PC-3 (cell line): ENCODE results near the gene GRB2. TPM values are rescaled to one million over a fixed set of nuclear protein-coding genes. Genes with fewer than 3 reads are reported as not detected.

Experiments
- ATAC-seq: fragments of 200-7000 bp; cut with Tn5 transposase; 2 replicates; pipeline ENCODE4 v1.9.1; 2020; ENCODE audit warnings: mild to moderate bottlenecking, moderate library complexity
- BruUV-seq: library from RNA; stranded (reverse); fragments of 400-500 nt; replicated peaks from 2 replicates; lab custom pipeline; 2021; lab: Mats Ljungman, UMichigan
- CTCF ChIA-PET: fragments of 300-600 bp; sonication (Branson Sonifier 250); formaldehyde crosslinking; loops from one replicate; lab custom pipeline; 2022; ENCODE audit warnings: antibody characterized with exemption; lab: Charles Lee
- POLR2A ChIA-PET: fragments of 300-600 bp; sonication (Branson Sonifier 250); formaldehyde crosslinking; loops from one replicate; lab custom pipeline; 2022; ENCODE audit warnings: antibody characterized with exemption; ENCODE audit not compliant: unreplicated experiment; lab: Charles Lee
- DNase-seq: peaks from one replicate; pipeline ENCODE4 v3.0.0-alpha.2; 2015
- H2AFZ ChIP-seq: fragments of 300-600 bp; sonication (generic); 2 replicates; pipeline ENCODE4 v1.6.0; 2016; ENCODE audit warnings: antibody characterized with exemption, low read length
- H3F3A ChIP-seq: fragments of 300-600 bp; sonication (generic); one replicate; pipeline ENCODE4 v1.6.0; 2017; ENCODE audit warnings: antibody characterized with exemption, low read length, control low read depth, mild to moderate bottlenecking; ENCODE audit not compliant: unreplicated experiment
- H3K27ac ChIP-seq: fragments of 300-600 bp; sonication (generic); 2 replicates; pipeline ENCODE4 v1.5.1; 2016; ENCODE audit warnings: mild to moderate bottlenecking, low read length
- H3K27me3 ChIP-seq: fragments of 300-600 bp; sonication (generic); 2 replicates; pipeline ENCODE4 v1.6.1; 2016; ENCODE audit warnings: low read length, mixed read lengths
- H3K36me3 ChIP-seq: fragments of 300-600 bp; sonication (generic); 2 replicates; pipeline ENCODE4 v1.6.1; 2016; ENCODE audit warnings: low read depth, mixed run types, low read length, mixed read lengths
- H3K4me1 ChIP-seq: fragments of 300-600 bp; sonication (generic); 2 replicates; pipeline ENCODE4 v1.5.1; 2016; ENCODE audit warnings: low read length; ENCODE audit not compliant: insufficient read depth
- H3K4me2 ChIP-seq: fragments of 300-600 bp; sonication (generic); 2 replicates; pipeline ENCODE4 v1.6.0; 2016; ENCODE audit warnings: low read length
- H3K4me3 ChIP-seq: fragments of 300-600 bp; sonication (generic); 2 replicates; pipeline ENCODE4 v1.5.1; 2016; ENCODE audit warnings: mild to moderate bottlenecking, low read length, mixed read lengths
- H3K79me2 ChIP-seq: fragments of 300-600 bp; sonication (generic); 2 replicates; pipeline ENCODE4 v1.6.1; 2017; ENCODE audit warnings: low read length, mixed read lengths
- H3K9ac ChIP-seq: fragments of 300-600 bp; sonication (generic); 2 replicates; pipeline ENCODE4 v1.6.0; 2016; ENCODE audit warnings: mild to moderate bottlenecking, low read length
- H3K9me2 ChIP-seq: fragments of 300-600 bp; sonication (generic); replicated peaks from 2 replicates; pipeline ENCODE4 v1.6.1; 2016; ENCODE audit warnings: mixed run types, low read length, mixed read lengths
- H3K9me3 ChIP-seq: fragments of 300-600 bp; sonication (generic); 2 replicates; pipeline ENCODE4 v1.6.1; 2016; ENCODE audit warnings: low read length, mixed read lengths
- H4K20me1 ChIP-seq: fragments of 300-600 bp; sonication (generic); 2 replicates; pipeline ENCODE4 v1.6.1; 2016; ENCODE audit warnings: low read length, mixed read lengths
- CTCF ChIP-seq: fragments of 300-600 bp; sonication (generic); conservative IDR thresholded peaks from 2 replicates; pipeline ENCODE4 v1.5.1; 2017; ENCODE audit warnings: antibody characterized with exemption, low read depth, mild to moderate bottlenecking, low read length
- EZH2 ChIP-seq: fragments of 300-600 bp; sonication (generic); IDR thresholded peaks from one replicate; pipeline ENCODE4 v1.6.1; 2017; ENCODE audit warnings: antibody characterized with exemption, mild to moderate bottlenecking, low read length; ENCODE audit not compliant: unreplicated experiment
- EZH2phosphoT487 ChIP-seq: fragments of 300-600 bp; sonication (generic); IDR thresholded peaks from 2 replicates; pipeline ENCODE4 v1.6.1; 2018; ENCODE audit warnings: mild to moderate bottlenecking, antibody characterized with exemption, low read length, borderline replicate concordance
- intact Hi-C: fragments of 100-400 bp; cut with micrococcal nuclease; formaldehyde crosslinking; loops from 2 replicates; pipeline ENCODE4 v1.9.0; 2023
- total RNA-seq: library from RNA; depleted of rRNA; stranded (reverse); fragments of >200 nt; gene quantifications from 2 replicates; pipeline ENCODE4 v1.2.3, GENCODE V29; 2014

Gene GRB2
- total RNA-seq, 1 experiment from 2014 or later, result 224 TPM

GRCh38 chr17:75433218-75433783 is 27.8 kb upstream of the GRB2 start:
- no peaks in the 10 kb centered on the region for H3K9me2 ChIP-seq
- no peak overlapping the region for H2AFZ ChIP-seq
- ChIA-PET CTCF (no interaction called here), POLR2A (no interaction called here)
- no peak for DNase-seq
- no peak overlapping the region for H3K4me2 ChIP-seq
- intact Hi-C loops, result no loop called here
- no peak for ATAC-seq
- no peaks in the 10 kb centered on the region for H3K36me3 ChIP-seq
- H3K9me3 ChIP-seq, result no peaks in the 10 kb centered on the region
- H3K79me2 ChIP-seq, result no peaks in the 10 kb centered on the region
- H3F3A ChIP-seq, result no peaks in the 10 kb centered on the region
- no TSS peak for BruUV-seq
- no peak overlapping the region for H3K9ac ChIP-seq
- no peaks in the 10 kb centered on the region for H4K20me1 ChIP-seq
- peaks cover 19% of the 10 kb centered on the region for H3K4me1 ChIP-seq
- TF ChIP-seq CTCF (no peak), EZH2phosphoT487 (no peak), EZH2 (no peak)
- no peak overlapping the region for H3K27ac ChIP-seq
- H3K27me3 ChIP-seq, result no peaks in the 10 kb centered on the region
- H3K4me3 ChIP-seq, result no peak overlapping the region

GRCh38 chr17:75430159-75430974 is 24.9 kb upstream of the GRB2 start:
- H2AFZ ChIP-seq, result peak overlapping the region; percentile 66

More at GRCh38 chr17:75430159-75430974, 24.9 kb upstream of the GRB2 start:
- H3K27ac ChIP-seq, result no peak overlapping the region
- no peaks in the 10 kb centered on the region for H4K20me1 ChIP-seq
- BruUV-seq, result no TSS peak
- H3K4me3 ChIP-seq, result no peak overlapping the region
- POLR2A ChIA-PET, result interaction anchor here (0.6 kb wide), 1 partner anchor 84 kb away, joined by 14 read pairs; no protein-coding TSS in a partner anchor
- H3K9me2 ChIP-seq, result no peaks in the 10 kb centered on the region
- H3K4me1 ChIP-seq, result peaks cover 21% of the 10 kb centered on the region
- H3F3A ChIP-seq, result no peaks in the 10 kb centered on the region
- TF ChIP-seq CTCF (no peak), EZH2 (no peak), EZH2phosphoT487 (no peak)
- ATAC-seq (no peak), DNase-seq (peak; percentile 19)
- no peaks in the 10 kb centered on the region for H3K36me3 ChIP-seq
- no peak overlapping the region for H3K9ac ChIP-seq
- H3K79me2 ChIP-seq, result no peaks in the 10 kb centered on the region
- no peaks in the 10 kb centered on the region for H3K9me3 ChIP-seq
- intact Hi-C loops, result no loop called here
- H3K4me2 ChIP-seq, result no peak overlapping the region
- CTCF ChIA-PET, result interaction anchor here (0.6 kb wide), 1 partner anchor 15 kb away, joined by 3 read pairs; no protein-coding TSS in a partner anchor
- no peaks in the 10 kb centered on the region for H3K27me3 ChIP-seq
